K562 (cell line): ENCODE measurements around the gene SLC22A3. TPM values are rescaled to one million over a fixed set of nuclear protein-coding genes. Genes with fewer than 3 reads are reported as not detected.

Experiments
- ATAC-seq: fragments of 200-7000 bp; cut with Tn5 transposase; 3 replicates; pipeline ENCODE4 v1.9.1; 2020; ENCODE audit warnings: moderate library complexity
- BruUV-seq: library from RNA; stranded (reverse); fragments of 400-500 nt; replicated peaks from 2 replicates; lab custom pipeline; 2021; lab: Mats Ljungman, UMichigan
- CTCF ChIA-PET: fragments of 300-600 bp; formaldehyde crosslinking; extraction: SDS; loops from one replicate; lab custom pipeline; 2021; ENCODE audit warnings: low intra/inter-chr PET ratio; lab: Yijun Ruan, JAX
- POLR2A ChIA-PET: fragments of 300-600, 350-650 bp; sonication (Branson Sonifier 250); formaldehyde crosslinking; extraction: SDS; loops from one replicate; lab custom pipeline; 2021; ENCODE audit warnings: antibody characterized with exemption, inconsistent platforms; lab: Yijun Ruan, JAX
- DNase-seq, 4 experiments: peaks; one replicate each; pipeline versions ENCODE4 v3.0.0 to v3.0.0-alpha.2; 2011 to 2018; ENCODE audit warnings: low spot score in 3 of 4, mixed read lengths in 3 of 4; ENCODE audit errors: extremely low read depth in 1 of 4
- FAIRE-seq: peaks from 2 replicates; lab custom pipeline; 2011; peaks lifted over from hg19 to GRCh38; lab: Jason Lieb, UNC
- H2AFZ ChIP-seq: 2 replicates; pipeline ENCODE4 v1.6.0; 2011; ENCODE audit warnings: low read depth, low read length, control low read depth, inconsistent platforms
- H3K27ac ChIP-seq: fragments of 200-600 bp; 3 replicates; pipeline ENCODE4 v1.8.0; 2011; ENCODE audit warnings: low read depth, mild to moderate bottlenecking, control low read depth, inconsistent platforms, low read length, moderate library complexity, mixed read lengths; ENCODE audit errors: extremely low read depth
- H3K27me3 ChIP-seq, 2 experiments: fragments of 300-600 bp in 1 of 2; 2 replicates in 1 of 2; 3 replicates in 1 of 2; pipeline versions ENCODE4 v1.6.0 to v1.8.0; 2011; ENCODE audit warnings: inconsistent platforms in 2 of 2, low read length in 2 of 2, mild to moderate bottlenecking in 1 of 2, mixed read lengths in 1 of 2, moderate library complexity in 1 of 2; ENCODE audit not compliant: control insufficient read depth in 2 of 2, insufficient read depth in 2 of 2
- H3K36me3 ChIP-seq: fragments of 300-600 bp; 3 replicates; pipeline ENCODE4 v1.8.0; 2011; ENCODE audit warnings: mild to moderate bottlenecking, low read length, inconsistent platforms; ENCODE audit not compliant: control insufficient read depth, insufficient read depth
- H3K4me1 ChIP-seq, 2 experiments: fragments of 200-600 bp in 1 of 2; replicated peaks in 1 of 2; 2 replicates in 1 of 2; 3 replicates in 1 of 2; pipeline versions ENCODE4 v1.5.1 to v1.8.0; 2011; ENCODE audit warnings: inconsistent platforms in 2 of 2, low read length in 2 of 2, mild to moderate bottlenecking in 1 of 2, mixed read lengths in 1 of 2, moderate library complexity in 1 of 2; ENCODE audit not compliant: control insufficient read depth in 2 of 2, insufficient read depth in 2 of 2
- H3K4me2 ChIP-seq: 2 replicates; pipeline ENCODE4 v1.6.1; 2011; ENCODE audit warnings: low read length, control low read depth, inconsistent platforms, mixed read lengths; ENCODE audit not compliant: insufficient read depth
- H3K4me3 ChIP-seq: fragments of 200-600 bp; sonication (generic), shearing (Covaris generic); 2 replicates; pipeline ENCODE4 v1.5.1; 2016; ENCODE audit warnings: control low read depth, inconsistent platforms
- H3K79me2 ChIP-seq: fragments of 200-600 bp; 3 replicates; pipeline ENCODE4 v1.8.0; 2011; ENCODE audit warnings: low read length, inconsistent platforms; ENCODE audit not compliant: control insufficient read depth, insufficient read depth
- H3K9ac ChIP-seq, 2 experiments: 2 replicates each; pipeline versions ENCODE4 v1.6.0 to v1.6.1; 2011; ENCODE audit warnings: low read depth in 2 of 2, low read length in 2 of 2, control low read depth in 1 of 2, inconsistent platforms in 1 of 2, mild to moderate bottlenecking in 1 of 2, mixed read lengths in 1 of 2; ENCODE audit not compliant: insufficient read depth in 1 of 2
- H3K9me1 ChIP-seq: one replicate; pipeline ENCODE4 v1.6.0; 2011; ENCODE audit warnings: inconsistent platforms, mild to moderate bottlenecking, low read length, moderate library complexity; ENCODE audit not compliant: control insufficient read depth, insufficient read depth
- H3K9me3 ChIP-seq: replicated peaks from 2 replicates; pipeline ENCODE4 v1.5.1; 2011; ENCODE audit warnings: low read depth, low read length, inconsistent platforms; ENCODE audit not compliant: control insufficient read depth, insufficient read depth
- H4K20me1 ChIP-seq: replicated peaks from 2 replicates; pipeline ENCODE4 v1.6.1; 2011; ENCODE audit warnings: low read length, inconsistent platforms, mixed read lengths; ENCODE audit not compliant: control insufficient read depth, insufficient read depth
- ESRRA ChIP-seq: fragments of 450-650 bp; IDR thresholded peaks from 2 replicates; pipeline ENCODE4 v1.6.1; 2014; ENCODE audit warnings: low read depth, mild to moderate bottlenecking, moderate library complexity, borderline replicate concordance
- RREB1 ChIP-seq: fragments of 250-450 bp; sonication (Bioruptor Pico); IDR thresholded peaks from 2 replicates; pipeline ENCODE4 v1.4.0; 2020
- WGBS: fragments of 100-300 bp; shearing (Covaris generic); methylation state at CpG from one replicate; pipeline ENCODE4 v1.1.6; 2016; ENCODE audit warnings: low coverage, mixed read lengths; ENCODE audit not compliant: insufficient coverage; ENCODE audit errors: missing lambda C conversion rate; 5-methylcytosine and 5-hydroxymethylcytosine counted together
- in situ Hi-C: fragments of 300-500 bp; cut with MboI; formaldehyde crosslinking; loops from 4 replicates; pipeline ENCODE4 v1.15.0; 2018; ENCODE audit warnings: inconsistent platforms, mixed read lengths
- intact Hi-C: fragments of 100-400 bp; cut with micrococcal nuclease; formaldehyde crosslinking; loops from 2 replicates; pipeline ENCODE4 v1.14.2; 2022
- polyA plus RNA-seq, 8 experiments: library from polyadenylated mRNA; depleted of rRNA in 4 of 8; stranded (reverse) in 5 of 8; unstranded in 3 of 8; fragments of >200 nt; fragmentation: Nextera tagmentation in 2 of 8; fragmentation: Illumina TruSeq in 1 of 8; extraction: Ambion mirVana in 2 of 8; extraction: Trizol in 1 of 8; gene quantifications; 2 replicates each; pipeline versions ENCODE4 v1.2.1 to v1.2.3, GENCODE V29; 2011 to 2014; ENCODE audit warnings: inconsistent platforms in 1 of 8, missing spikeins in 1 of 8
- total RNA-seq, 7 experiments: library from RNA; depleted of rRNA in 6 of 7; stranded (reverse); fragments of >200 nt in 6 of 7; fragmentation: Illumina TruSeq in 2 of 7; extraction: Trizol in 2 of 7; gene quantifications; 2 replicates each; pipeline versions ENCODE4 v1.2.1 to v1.2.3, GENCODE V29; 2011 to 2021; ENCODE audit warnings: low replicate concordance in 1 of 7

The SLC22A3 gene
- total and polyA plus RNA-seq, 9 of the 15 experiments (the other 6 are each of a cell fraction or from before 2014, with no cell fraction given), result not detected

- H2AFZ ChIP-seq, result no peak overlapping the region
- peaks cover 10 to 18% of the 10 kb centered on the region in 2 experiments for H3K27me3 ChIP-seq
- POLR2A ChIA-PET, result no interaction called here
- BruUV-seq, result no TSS peak
- no peak for FAIRE-seq
- no peak overlapping the region for H3K4me3 ChIP-seq
- DNase-seq, result no peak
- TF ChIP-seq ESRRA (0 out of 2 replicates have a peak, but pooled peaks have one; percentile 9), RREB1 (CRISPR knock-in tag) (no peak)
- TF ChIP-seq, all 486 proteins: peak for 1
- no peak overlapping the region for H3K9ac ChIP-seq
- no peak overlapping the region for H3K27ac ChIP-seq
- WGBS, result 0% methylated on average over 2 of the region's 3 CpGs
- in situ Hi-C loops (loop anchor here (5.0 to 10.0 kb wide), 2 partner anchors 314 to 591 kb away; no protein-coding TSS in a partner anchor), intact Hi-C loops (loop anchor here (1.0 to 10.0 kb wide), 5 partner anchors 79 to 593 kb away; no protein-coding TSS in a partner anchor)
- CTCF ChIA-PET, result interaction anchor here (1.1 to 2.4 kb wide), 4 partner anchors 318 to 1447 kb away, joined by 3 to 19 read pairs (median 10); no protein-coding TSS in a partner anchor
- no peaks in the 10 kb centered on the region for H3K36me3 ChIP-seq
- H3K9me1 ChIP-seq, result no peaks in the 10 kb centered on the region
- no peaks in the 10 kb centered on the region for H3K9me3 ChIP-seq
- no peaks in the 10 kb centered on the region for H3K79me2 ChIP-seq
- H3K4me1 ChIP-seq, result no peaks in the 10 kb centered on the region
- ATAC-seq, result no peak
- no peak overlapping the region for H3K4me2 ChIP-seq
- H4K20me1 ChIP-seq, result no peaks in the 10 kb centered on the region; the same call in 1 of the 2 replicates
Measured at GRCh38 chr6:160456214-160456546, 108.0 kb downstream of the SLC22A3 start.
